GM12891 (cell line): ENCODE measurements around the gene TLX3.

Experiments
- POLR2A ChIP-seq: IDR thresholded peaks from 2 replicates; pipeline ENCODE4 v1.6.1; 2011; ENCODE audit warnings: low read depth, low read length, control low read depth
- POLR2AphosphoS5 ChIP-seq: IDR thresholded peaks from 2 replicates; pipeline ENCODE4 v1.6.1; 2011; ENCODE audit warnings: low read depth, low read length, control low read depth
- POU2F2 ChIP-seq: IDR thresholded peaks from 2 replicates; pipeline ENCODE4 v1.6.1; 2011; ENCODE audit warnings: low read depth, mild to moderate bottlenecking, control low read depth, low read length, moderate library complexity
- SPI1 ChIP-seq: IDR thresholded peaks from 2 replicates; pipeline ENCODE4 v1.6.1; 2011; ENCODE audit warnings: low read depth, low read length, control low read depth
- TAF1 ChIP-seq: IDR thresholded peaks from 2 replicates; pipeline ENCODE4 v1.6.1; 2011; ENCODE audit warnings: low read depth, low read length, control low read depth

DNA sequence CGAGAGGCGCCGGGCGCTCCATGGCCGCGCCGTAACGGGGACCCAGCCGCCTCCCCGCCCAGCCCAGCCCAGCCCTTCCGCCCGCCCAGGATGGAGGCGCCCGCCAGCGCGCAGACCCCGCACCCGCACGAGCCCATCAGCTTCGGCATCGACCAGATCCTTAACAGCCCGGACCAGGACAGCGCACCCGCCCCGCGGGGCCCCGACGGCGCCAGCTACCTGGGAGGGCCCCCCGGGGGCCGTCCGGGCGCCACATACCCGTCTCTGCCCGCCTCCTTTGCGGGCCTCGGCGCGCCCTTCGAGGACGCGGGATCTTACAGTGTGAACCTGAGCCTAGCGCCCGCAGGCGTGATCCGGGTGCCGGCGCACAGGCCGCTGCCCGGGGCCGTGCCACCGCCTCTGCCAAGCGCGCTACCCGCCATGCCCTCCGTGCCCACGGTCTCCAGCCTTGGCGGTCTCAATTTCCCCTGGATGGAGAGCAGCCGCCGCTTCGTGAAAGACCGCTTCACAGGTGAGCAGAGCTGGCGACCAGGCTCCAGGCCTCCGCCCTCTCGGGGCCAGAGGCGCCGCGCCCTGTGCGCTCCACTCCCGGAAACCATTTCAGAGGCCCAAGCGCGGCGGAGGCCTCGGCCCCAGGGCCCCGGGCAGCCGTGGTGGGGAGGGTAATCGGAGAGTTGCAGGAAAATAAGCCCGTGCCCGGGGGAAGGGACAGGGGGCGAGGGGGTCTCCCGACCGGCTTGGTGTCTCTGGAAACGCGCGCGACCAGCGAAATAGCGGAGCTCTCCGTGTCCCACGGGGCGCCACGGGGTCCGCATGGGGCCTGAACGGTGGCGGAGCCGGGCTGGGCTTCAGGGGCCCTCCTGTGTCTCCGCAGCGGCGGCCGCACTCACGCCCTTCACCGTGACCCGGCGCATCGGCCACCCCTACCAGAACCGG, 496 bp downstream of the TLX3 start:
- TF ChIP-seq POLR2A, result no peak
- no peak for TF ChIP-seq POLR2AphosphoS5
- no peak for TF ChIP-seq TAF1
- no peak for TF ChIP-seq SPI1
- no peak for TF ChIP-seq POU2F2
